Stimulated activated CD4-positive, alpha-beta T cell treated with anti-CD3 and anti-CD28 coated beads, Interleukin-4, amount 100 ng/mL, for 4 hours (primary cell): ENCODE data around the gene NAV3.

Experiments
- DNase-seq, 2 experiments: peaks; one replicate each; pipeline ENCODE4 v3.0.0-alpha.2; 2020

NAV3 gene

GRCh38 chr12:77996670-77997069 lies 166.0 kb downstream of the NAV3 start:
- no peak for DNase-seq

- DNase-seq = no peak
Measured at GRCh38 chr12:77998236-77998786, 167.6 kb downstream of the NAV3 start.

GRCh38 chr12:77999074-77999715 lies 168.5 kb downstream of the NAV3 start:
- no peak for DNase-seq

- no peak for DNase-seq
Measured at GRCh38 chr12:78002878-78003277, 172.2 kb downstream of the NAV3 start.

GRCh38 chr12:78004249-78005093 lies 173.8 kb downstream of the NAV3 start:
- DNase-seq = no peak

- no peak for DNase-seq
Measured at GRCh38 chr12:78005094-78005492, 174.4 kb downstream of the NAV3 start.

GRCh38 chr12:78007173-78007572 lies 176.5 kb downstream of the NAV3 start:
- no peak for DNase-seq

- no peak for DNase-seq
Measured at GRCh38 chr12:78009031-78009430, 178.3 kb downstream of the NAV3 start.

GRCh38 chr12:78018171-78018910 lies 187.6 kb downstream of the NAV3 start:
- DNase-seq = no peak

- DNase-seq = no peak
Measured at GRCh38 chr12:78018939-78019338, 188.2 kb downstream of the NAV3 start.

GRCh38 chr12:78028426-78028825 lies 197.7 kb downstream of the NAV3 start:
- no peak for DNase-seq

- DNase-seq = no peak
Measured at GRCh38 chr12:78034025-78034424, 203.3 kb downstream of the NAV3 start.

- no peak for DNase-seq
Measured at GRCh38 chr12:78035901-78036606, 205.4 kb downstream of the NAV3 start.

GRCh38 chr12:78036874-78037273 lies 206.2 kb downstream of the NAV3 start:
- no peak for DNase-seq

GRCh38 chr12:78037707-78038106 lies 207.0 kb downstream of the NAV3 start:
- no peak for DNase-seq

- no peak for DNase-seq
Measured at GRCh38 chr12:78038541-78038940, 207.8 kb downstream of the NAV3 start.

GRCh38 chr12:78038986-78039385 lies 208.3 kb downstream of the NAV3 start:
- DNase-seq = no peak

GRCh38 chr12:78040111-78040510 lies 209.4 kb downstream of the NAV3 start:
- DNase-seq = no peak

GRCh38 chr12:78050790-78051189 lies 220.1 kb downstream of the NAV3 start:
- no peak for DNase-seq

GRCh38 chr12:78055545-78055944 lies 224.9 kb downstream of the NAV3 start:
- DNase-seq = no peak

GRCh38 chr12:78057075-78057474 lies 226.4 kb downstream of the NAV3 start:
- DNase-seq = no peak

- DNase-seq = no peak
Measured at GRCh38 chr12:78060186-78060585, 229.5 kb downstream of the NAV3 start.

GRCh38 chr12:78062786-78063185 lies 232.1 kb downstream of the NAV3 start:
- no peak for DNase-seq
